ENCODE results near the gene CEP57. TPM values are rescaled to one million over a fixed set of nuclear protein-coding genes. Genes with fewer than 3 reads are reported as not detected.

Gene CEP57
- total RNA-seq, 4 donors from 2014 or later = 10.2 to 20.5 (median 16.9) TPM

DNA sequence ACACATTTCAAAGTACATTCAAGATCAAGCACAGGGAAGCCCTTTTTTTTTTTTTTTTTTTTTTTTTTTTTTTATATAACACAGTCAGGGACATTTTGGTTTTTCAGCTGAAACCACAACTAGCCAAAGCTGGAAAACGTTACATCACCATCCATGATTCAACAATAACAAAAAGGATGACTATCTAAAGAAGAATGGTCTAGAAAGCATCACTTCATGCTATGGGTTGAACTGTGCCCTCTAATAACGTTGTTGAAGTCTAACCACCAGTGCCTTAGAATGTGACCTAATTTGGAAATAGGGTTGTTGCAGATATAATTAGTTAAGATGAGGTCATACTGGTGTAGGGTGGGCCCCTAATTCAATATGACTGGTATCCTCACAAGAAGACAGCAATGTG, 87.0 kb downstream of the CEP57 start:
- Histone ChIP-seq H3K27me3 (no peaks in the 10 kb centered on the region), H3K4me1 (no peaks in the 10 kb centered on the region), H3K27ac (no peak overlapping the region), H3K4me3 (no peak overlapping the region), H3K9me3 (no peaks in the 10 kb centered on the region), H3K36me3 (no peaks in the 10 kb centered on the region)
- DNase-seq = no peak
- intact Hi-C loops (cut with DNase I; ENCODE audit: low total_unique reads) = no loop called here
- ATAC-seq = no peak
- in situ Hi-C loops (cut with MboI; ENCODE audit: low sequenced_read_pairs in 4 of 4) = no loop called here
- no peak for TF ChIP-seq POLR2A (IDR thresholded peaks at IDR 0.05)
- TF ChIP-seq, protein P1, sequence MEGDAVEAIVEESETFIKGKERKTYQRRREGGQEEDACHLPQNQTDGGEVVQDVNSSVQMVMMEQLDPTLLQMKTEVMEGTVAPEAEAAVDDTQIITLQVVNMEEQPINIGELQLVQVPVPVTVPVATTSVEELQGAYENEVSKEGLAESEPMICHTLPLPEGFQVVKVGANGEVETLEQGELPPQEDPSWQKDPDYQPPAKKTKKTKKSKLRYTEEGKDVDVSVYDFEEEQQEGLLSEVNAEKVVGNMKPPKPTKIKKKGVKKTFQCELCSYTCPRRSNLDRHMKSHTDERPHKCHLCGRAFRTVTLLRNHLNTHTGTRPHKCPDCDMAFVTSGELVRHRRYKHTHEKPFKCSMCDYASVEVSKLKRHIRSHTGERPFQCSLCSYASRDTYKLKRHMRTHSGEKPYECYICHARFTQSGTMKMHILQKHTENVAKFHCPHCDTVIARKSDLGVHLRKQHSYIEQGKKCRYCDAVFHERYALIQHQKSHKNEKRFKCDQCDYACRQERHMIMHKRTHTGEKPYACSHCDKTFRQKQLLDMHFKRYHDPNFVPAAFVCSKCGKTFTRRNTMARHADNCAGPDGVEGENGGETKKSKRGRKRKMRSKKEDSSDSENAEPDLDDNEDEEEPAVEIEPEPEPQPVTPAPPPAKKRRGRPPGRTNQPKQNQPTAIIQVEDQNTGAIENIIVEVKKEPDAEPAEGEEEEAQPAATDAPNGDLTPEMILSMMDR (IDR thresholded peaks at IDR 0.05 in 4 of 5, conservative IDR thresholded peaks at IDR 0.05 in 1 of 5) = no peak

Other genes starting within 250 kb of the CEP57 start
- gene FAM76B, start 716 bp upstream of the CEP57 start, total RNA-seq = 10 to 100 TPM in 2 of 4 donors, 1 to 10 TPM in 2; 3.6 to 13.6 (median 8.9) TPM
- gene MTMR2, start 133.6 kb downstream of the CEP57 start, total RNA-seq = 1 to 10 TPM; 4.0 to 5.3 (median 4.5) TPM